H9 (cell line): ENCODE data around the gene RTL5. TPM values are rescaled to one million over a fixed set of nuclear protein-coding genes. Genes with fewer than 3 reads are reported as not detected.

Experiments
- DNase-seq: peaks from one replicate; pipeline ENCODE4 v3.0.0-alpha.2; 2017
- H2AFZ ChIP-seq: one replicate; pipeline ENCODE4 v1.6.1; 2013; ENCODE audit warnings: mild to moderate bottlenecking, low read length, control low read depth, moderate library complexity
- H2AK5ac ChIP-seq: 2 replicates; pipeline ENCODE4 v1.6.1; 2013; ENCODE audit warnings: low read length, control low read depth, mixed read lengths; ENCODE audit not compliant: insufficient read length
- H2BK120ac ChIP-seq: one replicate; pipeline ENCODE4 v1.6.1; 2013; ENCODE audit warnings: low read depth, mild to moderate bottlenecking, low read length, control low read depth, inconsistent platforms; ENCODE audit not compliant: poor library complexity, severe bottlenecking
- H2BK12ac ChIP-seq: 2 replicates; pipeline ENCODE4 v1.6.1; 2013; ENCODE audit warnings: low read length, control low read depth, mixed read lengths, low read depth; ENCODE audit not compliant: insufficient read length
- H2BK15ac ChIP-seq: 2 replicates; pipeline ENCODE4 v1.6.1; 2013; ENCODE audit warnings: low read depth, low read length, control low read depth
- H2BK20ac ChIP-seq: one replicate; pipeline ENCODE4 v1.6.1; 2013; ENCODE audit warnings: low read depth, mild to moderate bottlenecking, low read length, control low read depth, inconsistent platforms; ENCODE audit not compliant: poor library complexity, severe bottlenecking
- H2BK5ac ChIP-seq: 2 replicates; pipeline ENCODE4 v1.6.1; 2013; ENCODE audit warnings: low read length, control low read depth, mixed read lengths; ENCODE audit not compliant: insufficient read length
- H3K14ac ChIP-seq: 2 replicates; pipeline ENCODE4 v1.6.1; 2013; ENCODE audit warnings: low read length, control low read depth; ENCODE audit not compliant: insufficient read depth
- H3K18ac ChIP-seq: 2 replicates; pipeline ENCODE4 v1.6.1; 2013; ENCODE audit warnings: low read depth, mild to moderate bottlenecking, mixed read lengths, low read length, control low read depth; ENCODE audit not compliant: insufficient read length
- H3K23ac ChIP-seq: 2 replicates; pipeline ENCODE4 v1.6.1; 2013; ENCODE audit warnings: low read length, control low read depth, mixed read lengths, low read depth; ENCODE audit not compliant: insufficient read length
- H3K23me2 ChIP-seq: 2 replicates; pipeline ENCODE4 v1.6.1; 2013; ENCODE audit warnings: low read depth, mild to moderate bottlenecking, mixed read lengths, low read length, control low read depth; ENCODE audit not compliant: insufficient read length, poor library complexity, severe bottlenecking
- H3K27ac ChIP-seq: 2 replicates; pipeline ENCODE4 v1.5.1; 2013; ENCODE audit warnings: low read length, control low read depth, mixed read lengths, low read depth; ENCODE audit not compliant: insufficient read length
- H3K27me3 ChIP-seq: 2 replicates; pipeline ENCODE4 v1.6.1; 2013; ENCODE audit warnings: low read length, control low read depth, inconsistent platforms; ENCODE audit not compliant: insufficient read depth
- H3K4ac ChIP-seq: 2 replicates; pipeline ENCODE4 v1.6.1; 2013; ENCODE audit warnings: low read depth, mild to moderate bottlenecking, control low read depth, inconsistent platforms, low read length, moderate library complexity
- H3K4me1 ChIP-seq: 2 replicates; pipeline ENCODE4 v1.6.1; 2013; ENCODE audit warnings: low read length, control low read depth, inconsistent platforms; ENCODE audit not compliant: insufficient read depth
- H3K4me2 ChIP-seq: 2 replicates; pipeline ENCODE4 v1.6.1; 2013; ENCODE audit warnings: low read length, control low read depth, mixed read lengths; ENCODE audit not compliant: insufficient read length, insufficient read depth
- H3K56ac ChIP-seq: 2 replicates; pipeline ENCODE4 v1.6.1; 2013; ENCODE audit warnings: low read depth, mild to moderate bottlenecking, mixed read lengths, low read length, control low read depth; ENCODE audit not compliant: insufficient read length
- H3K79me1 ChIP-seq: 2 replicates; pipeline ENCODE4 v1.6.1; 2013; ENCODE audit warnings: low read depth, mild to moderate bottlenecking, moderate library complexity, low read length, control low read depth, inconsistent platforms; ENCODE audit not compliant: insufficient read depth, poor library complexity, severe bottlenecking
- H3K79me2 ChIP-seq: 2 replicates; pipeline ENCODE4 v1.6.1; 2013; ENCODE audit warnings: low read length, control low read depth, inconsistent platforms; ENCODE audit not compliant: insufficient read depth
- H3K9ac ChIP-seq: 2 replicates; pipeline ENCODE4 v1.6.1; 2013; ENCODE audit warnings: low read length, control low read depth, mixed read lengths; ENCODE audit not compliant: insufficient read length; ENCODE audit errors: extremely low read depth
- H3K9me3 ChIP-seq: one replicate; pipeline ENCODE4 v1.6.1; 2013; ENCODE audit warnings: low read depth, low read length, inconsistent platforms; ENCODE audit not compliant: control insufficient read depth
- H3T11ph ChIP-seq: one replicate; pipeline ENCODE4 v1.6.1; 2013; ENCODE audit warnings: mild to moderate bottlenecking, low read length, control low read depth, inconsistent platforms
- H4K20me1 ChIP-seq: one replicate; pipeline ENCODE4 v1.6.1; 2013; ENCODE audit not compliant: control insufficient read depth, insufficient read length, insufficient read depth
- H4K5ac ChIP-seq: 2 replicates; pipeline ENCODE4 v1.6.1; 2013; ENCODE audit warnings: low read depth, mild to moderate bottlenecking, mixed read lengths, low read length, control low read depth; ENCODE audit not compliant: insufficient read length
- H4K8ac ChIP-seq: replicated peaks from 2 replicates; pipeline ENCODE4 v1.6.1; 2013; ENCODE audit warnings: low read length, control low read depth, mixed read lengths, low read depth; ENCODE audit not compliant: insufficient read length
- H4K91ac ChIP-seq: 2 replicates; pipeline ENCODE4 v1.6.1; 2013; ENCODE audit warnings: low read depth, mild to moderate bottlenecking, moderate library complexity, mixed read lengths, low read length, control low read depth; ENCODE audit not compliant: insufficient read length
- H3K27ac Mint-ChIP-seq, 3 experiments: 2 replicates in 2 of 3; 3 replicates in 1 of 3; pipeline ENCODE4 v1.8.0; 2020 to 2021; ENCODE audit warnings: mixed read lengths in 3 of 3, mild to moderate bottlenecking in 1 of 3, moderate library complexity in 1 of 3
- H3K27me3 Mint-ChIP-seq: 2 replicates; pipeline ENCODE4 v1.8.0; 2021; ENCODE audit warnings: low read depth, mild to moderate bottlenecking, moderate library complexity, mixed read lengths
- H3K36me3 Mint-ChIP-seq, 3 experiments: 2 replicates in 2 of 3; 3 replicates in 1 of 3; pipeline ENCODE4 v1.8.0; 2020 to 2021; ENCODE audit warnings: low read depth in 3 of 3, mixed read lengths in 3 of 3; ENCODE audit not compliant: insufficient read depth in 1 of 3
- H3K4me1 Mint-ChIP-seq, 2 experiments: 2 replicates each; pipeline ENCODE4 v1.8.0; 2020; ENCODE audit warnings: mixed read lengths in 2 of 2
- H3K4me3 Mint-ChIP-seq, 2 experiments: 2 replicates in 1 of 2; 3 replicates in 1 of 2; pipeline ENCODE4 v1.8.0; 2020 to 2021; ENCODE audit warnings: mild to moderate bottlenecking in 2 of 2, mixed read lengths in 2 of 2, moderate library complexity in 1 of 2
- H3K9me3 Mint-ChIP-seq, 2 experiments: 2 replicates in 1 of 2; 3 replicates in 1 of 2; pipeline ENCODE4 v1.8.0; 2020; ENCODE audit warnings: mild to moderate bottlenecking in 2 of 2, mixed read lengths in 2 of 2, moderate library complexity in 1 of 2
- CTCF ChIP-seq: fragments of 200-600 bp; sonication (generic); conservative IDR thresholded peaks from 3 replicates; pipeline ENCODE4 v1.8.0; 2021; ENCODE audit warnings: antibody characterized with exemption, mild to moderate bottlenecking
- WGBS: extraction: QIAGEN DNeasy Blood & Tissue Kit; methylation state at CpG from one replicate; pipeline ENCODE4 v1.1.7; 2013; ENCODE audit warnings: missing lambda C conversion rate, low lambda C conversion rate, mixed read lengths; ENCODE audit not compliant: insufficient read length; ENCODE audit errors: extremely low coverage; 5-methylcytosine and 5-hydroxymethylcytosine counted together
- total RNA-seq: library from RNA; stranded (reverse); gene quantifications from 2 replicates; pipeline ENCODE4 v1.2.1, GENCODE V29; 2021

RTL5 gene
- total RNA-seq, 1 experiment from 2014 or later, result 1.2 TPM

GRCh38 chrX:72128881-72129280 is 2.8 kb downstream of the RTL5 start:
- peaks cover 13% of the 10 kb centered on the region; the same call in 1 of the 2 replicates for H3K27me3 ChIP-seq
- no peak overlapping the region for H3K27ac Mint-ChIP-seq
- no peak overlapping the region for H3K23ac ChIP-seq
- H4K20me1 ChIP-seq, result no peaks in the 10 kb centered on the region
- H2AK5ac ChIP-seq, result no peak overlapping the region
- H4K8ac ChIP-seq, result no peak overlapping the region
- H3K9me3 ChIP-seq, result peaks cover 25% of the 10 kb centered on the region
- no peak overlapping the region for H3K18ac ChIP-seq
- H3K36me3 Mint-ChIP-seq, result peaks cover 20 to 26% (median 24%) of the 10 kb centered on the region in 3 experiments; a peak in 6 of 7 replicates
- no peaks in the 10 kb centered on the region for H3K79me1 ChIP-seq
- H3K4me2 ChIP-seq, result no peak overlapping the region
- H2BK5ac ChIP-seq, result no peak overlapping the region
- no peak overlapping the region for H2BK20ac ChIP-seq
- H3K4me3 Mint-ChIP-seq, result no peak overlapping the region; a peak in 1 of 5 replicates
- WGBS, result no CpG with 5 or more reads among the region's 6 CpGs
- H3K4ac ChIP-seq, result no peak overlapping the region
- H4K91ac ChIP-seq, result no peak overlapping the region
- H2BK15ac ChIP-seq, result no peak overlapping the region
- H3K4me1 ChIP-seq, result no peaks in the 10 kb centered on the region; the same call in 1 of the 2 replicates
- peak; percentile 62 for TF ChIP-seq CTCF
- H3K27me3 Mint-ChIP-seq, result peaks cover 65% of the 10 kb centered on the region
- no peak overlapping the region for H4K5ac ChIP-seq
- no peak overlapping the region for H3K14ac ChIP-seq
- H3K4me1 Mint-ChIP-seq, result peaks cover 23 to 26% of the 10 kb centered on the region in 2 experiments
- no peak overlapping the region for H2AFZ ChIP-seq
- H3K79me2 ChIP-seq, result no peaks in the 10 kb centered on the region
- H3K23me2 ChIP-seq, result no peaks in the 10 kb centered on the region
- peaks cover 74 to 79% of the 10 kb centered on the region in 2 experiments for H3K9me3 Mint-ChIP-seq
- DNase-seq, result peak; percentile 43
- H3T11ph ChIP-seq, result no peak overlapping the region
- H3K56ac ChIP-seq, result no peak overlapping the region
- H2BK12ac ChIP-seq, result no peak overlapping the region
- H2BK120ac ChIP-seq, result no peak overlapping the region
- H3K27ac ChIP-seq, result no peak overlapping the region
- no peak overlapping the region for H3K9ac ChIP-seq
